Measurements from ENCODE around the gene ABCG1.

ABCG1 gene

DNA sequence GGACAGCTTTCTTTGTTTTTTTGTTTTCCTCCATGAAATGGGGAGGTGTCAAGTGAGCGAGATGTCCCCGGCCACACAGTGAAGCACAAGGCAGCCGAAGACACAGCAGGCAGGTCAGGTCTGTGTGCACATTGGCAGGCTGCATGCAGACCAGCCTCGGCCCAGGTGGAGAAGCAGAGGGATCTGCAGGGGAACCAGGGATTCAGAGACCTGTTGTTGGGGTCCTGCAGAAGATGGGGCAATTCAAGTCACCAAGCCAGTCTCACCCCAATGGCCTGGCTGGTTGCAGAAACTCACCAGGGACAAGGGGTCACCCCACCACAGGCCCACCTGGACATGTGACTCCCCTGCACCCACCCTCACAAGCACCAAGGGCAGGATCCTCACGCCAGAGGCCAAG, 4.0 kb upstream of the ABCG1 start:
- DNase-seq, result no peak

DNA sequence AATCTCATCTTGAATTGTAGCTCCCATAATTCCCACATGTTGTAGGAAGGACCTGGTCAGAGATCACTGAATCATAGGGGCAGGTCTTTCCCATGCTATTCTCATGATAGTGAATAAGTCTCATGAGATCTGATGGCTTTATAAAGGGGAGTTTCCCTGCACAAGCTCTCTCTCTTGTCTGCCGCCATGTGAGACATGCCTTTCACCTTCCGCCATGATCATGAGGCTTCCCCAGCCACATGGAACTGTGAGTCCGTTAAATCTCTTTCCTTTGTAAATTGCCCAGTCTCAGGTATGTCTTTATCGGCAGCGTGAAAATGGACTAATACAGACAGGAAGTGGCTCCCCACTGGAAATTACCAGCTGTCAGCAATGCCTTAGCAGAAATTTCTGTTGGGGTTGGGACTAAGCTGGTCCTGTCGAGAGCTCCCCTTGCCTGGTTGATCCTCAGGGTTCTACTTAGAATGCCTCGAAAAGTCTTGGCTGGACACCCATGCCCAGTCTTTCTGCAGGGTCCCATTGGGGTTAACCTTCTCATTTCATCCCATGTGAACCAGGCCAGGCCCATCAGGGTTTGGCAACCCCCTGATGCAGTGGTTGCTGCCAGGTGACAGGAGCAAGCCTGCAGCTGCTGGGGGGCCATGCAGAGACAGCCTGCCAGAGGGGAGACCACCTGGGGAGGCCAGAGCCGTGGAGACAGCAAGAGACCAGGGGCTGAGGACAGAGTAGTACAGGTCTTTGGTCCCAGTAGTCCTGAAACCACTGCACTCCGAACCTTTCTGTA, 2.8 kb upstream of the ABCG1 start:
- no peak for DNase-seq

- no peak for DNase-seq
Observed at GRCh38 chr21:42216726-42217572, 2.0 kb upstream of the ABCG1 start.

GRCh38 chr21:42219606-42220137, 732 bp downstream of the ABCG1 start:
- DNase-seq, result no peak

DNA sequence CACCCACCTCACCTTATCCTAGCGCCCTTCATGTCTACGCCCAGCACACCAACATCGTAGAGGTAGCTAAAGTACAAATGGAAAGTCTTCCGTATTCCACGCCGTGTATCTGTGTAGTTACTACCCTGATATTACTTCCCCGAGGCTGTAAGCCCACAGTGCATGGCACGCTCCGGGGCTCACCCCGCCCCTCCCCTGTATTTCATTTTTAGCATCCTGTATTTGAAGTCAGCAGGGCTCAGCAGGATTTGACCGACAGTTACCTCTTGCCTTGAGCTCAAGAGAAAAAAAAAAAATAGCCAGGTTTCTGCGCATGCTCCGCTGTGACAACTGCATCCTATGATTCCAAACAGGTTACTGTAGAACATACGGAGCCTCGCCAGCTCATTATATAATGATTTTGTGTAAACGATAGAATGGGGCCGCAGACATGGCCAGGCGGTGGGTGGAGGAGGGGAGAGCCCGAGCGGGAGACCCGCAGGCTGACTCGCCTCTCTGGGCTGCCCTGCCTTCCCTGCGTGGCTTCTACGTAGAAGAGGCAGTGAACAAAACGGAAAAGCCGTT, 1.3 kb downstream of the ABCG1 start:
- DNase-seq, result peak; percentile 66

DNA sequence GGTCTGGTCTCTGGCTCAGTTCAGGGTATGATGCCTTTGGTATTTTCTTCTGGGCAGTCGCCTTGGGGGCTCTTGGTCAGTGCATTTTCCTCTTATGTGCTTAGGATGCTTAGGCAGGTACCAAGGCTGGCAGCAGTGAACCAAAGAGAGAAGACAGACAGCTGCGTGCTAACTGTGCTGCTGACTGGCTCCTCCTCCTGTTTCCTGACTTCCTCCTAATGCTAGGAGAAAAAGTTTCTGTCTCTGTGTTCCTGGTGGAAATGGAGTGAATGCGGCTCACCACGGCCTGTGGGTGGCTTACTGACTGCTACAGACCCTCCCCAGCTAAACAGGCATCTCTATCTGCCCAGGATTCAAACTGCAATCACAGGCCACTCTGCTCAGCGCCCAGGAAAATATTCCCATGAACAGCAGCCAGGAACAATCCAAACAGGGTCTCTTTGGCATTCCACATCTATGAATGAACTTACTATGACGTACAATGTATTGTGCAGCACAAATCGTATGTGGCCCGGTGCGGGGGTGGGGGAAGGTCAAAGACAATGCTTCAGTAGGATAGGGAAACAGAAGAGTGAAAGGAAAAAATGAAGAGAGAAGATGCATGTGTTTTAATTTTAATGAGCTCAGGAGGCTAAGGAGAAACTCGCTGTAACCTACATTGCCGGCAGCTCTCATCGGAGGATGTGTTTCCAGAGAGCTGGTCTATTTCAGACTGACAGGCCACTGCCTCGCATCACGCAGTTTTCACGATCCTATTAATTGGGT, 2.8 kb downstream of the ABCG1 start:
- no peak for DNase-seq

- DNase-seq, result no peak
Observed at GRCh38 chr21:42222386-42222785, 3.4 kb downstream of the ABCG1 start.

GRCh38 chr21:42222821-42223390, 4.0 kb downstream of the ABCG1 start:
- no peak for DNase-seq

DNA sequence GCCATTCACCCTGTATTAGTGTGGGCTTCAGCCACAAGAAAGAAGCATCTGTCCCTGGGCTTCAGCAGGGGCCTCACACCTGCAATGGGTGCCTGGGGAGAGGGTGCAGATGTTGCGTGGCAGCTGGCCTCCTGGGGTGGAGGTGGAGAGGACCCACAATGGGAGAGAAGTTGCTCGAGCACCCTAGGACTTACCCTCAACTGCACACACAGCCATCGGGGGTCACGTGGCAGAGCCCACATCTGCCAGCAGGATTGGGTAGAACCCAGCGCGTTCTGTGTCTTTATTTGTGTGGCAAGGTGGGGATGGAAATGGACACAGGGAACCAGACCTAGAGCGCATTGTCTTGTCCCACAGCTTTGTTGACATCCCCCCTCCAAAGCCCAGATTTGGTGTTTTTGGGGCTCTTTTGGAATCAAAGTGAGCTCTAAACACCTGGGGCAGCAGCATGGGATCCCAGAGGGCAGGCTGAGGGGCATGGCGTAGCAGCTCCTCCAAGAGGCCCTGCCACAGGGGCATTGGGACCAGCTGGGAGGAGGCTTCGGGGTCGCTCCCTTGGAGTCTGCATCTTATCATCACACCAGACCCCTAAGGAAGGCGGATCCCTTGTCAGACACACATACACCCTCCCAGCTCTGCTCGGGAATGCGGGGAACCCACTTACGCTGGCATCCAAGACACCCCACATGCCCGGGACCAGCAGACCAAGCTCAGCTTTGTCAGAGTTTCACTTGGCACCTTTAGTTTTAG, 5.1 kb downstream of the ABCG1 start:
- no peak for DNase-seq

GRCh38 chr21:42225042-42225441, 6.1 kb downstream of the ABCG1 start:
- DNase-seq, result no peak

DNA sequence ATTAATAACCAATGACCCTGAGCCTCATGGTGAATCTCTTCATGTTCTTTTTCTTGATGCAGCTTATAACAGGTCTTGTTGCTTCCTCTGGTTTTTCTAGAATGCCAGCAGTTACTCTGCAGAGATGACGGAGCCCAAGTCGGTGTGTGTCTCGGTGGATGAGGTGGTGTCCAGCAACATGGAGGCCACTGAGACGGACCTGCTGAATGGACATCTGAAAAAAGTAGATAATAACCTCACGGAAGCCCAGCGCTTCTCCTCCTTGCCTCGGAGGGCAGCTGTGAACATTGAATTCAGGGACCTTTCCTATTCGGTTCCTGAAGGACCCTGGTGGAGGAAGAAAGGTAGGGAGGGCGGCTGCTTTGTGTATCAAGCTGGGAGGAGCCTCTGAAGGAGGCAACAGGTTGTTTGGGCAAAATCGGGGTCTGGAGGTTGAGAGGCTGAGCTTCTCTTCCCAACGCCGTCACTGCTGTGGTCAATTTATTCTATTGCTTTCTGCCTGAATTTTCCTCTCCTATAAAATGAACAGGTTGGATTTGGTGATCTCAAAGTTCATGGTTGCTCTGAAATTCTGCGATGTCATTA, 6.7 kb downstream of the ABCG1 start:
- DNase-seq, result no peak

GRCh38 chr21:42226626-42227025, 7.7 kb downstream of the ABCG1 start:
- DNase-seq, result no peak

- peak; percentile 20 for DNase-seq
Observed at GRCh38 chr21:42227909-42228708, 9.2 kb downstream of the ABCG1 start.

GRCh38 chr21:42228709-42229220, 9.8 kb downstream of the ABCG1 start:
- no peak for DNase-seq

DNA sequence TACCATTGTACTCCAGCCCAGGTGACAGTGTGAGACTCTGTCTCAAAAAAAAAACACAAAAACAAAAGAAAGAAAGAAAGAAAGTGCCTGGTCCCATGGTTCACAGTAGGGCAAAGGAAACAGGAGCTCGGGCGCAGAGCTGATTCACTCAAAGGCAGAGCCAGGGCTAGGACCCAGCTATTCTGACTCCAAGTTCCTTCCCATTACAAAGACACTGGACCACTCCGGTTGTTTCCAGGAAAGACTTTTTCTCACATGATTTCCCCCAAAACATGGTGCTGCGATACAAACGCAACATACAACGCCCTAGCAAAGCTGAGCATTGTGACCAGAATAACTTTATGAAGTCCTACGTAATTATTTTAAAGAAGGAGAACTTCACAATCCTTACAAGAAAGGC, 10.7 kb downstream of the ABCG1 start:
- DNase-seq, result no peak

GRCh38 chr21:42230178-42230577, 11.2 kb downstream of the ABCG1 start:
- DNase-seq, result no peak

- no peak for DNase-seq
Observed at GRCh38 chr21:42230636-42231035, 11.7 kb downstream of the ABCG1 start.

- DNase-seq, result no peak
Observed at GRCh38 chr21:42231756-42232155, 12.8 kb downstream of the ABCG1 start.

GRCh38 chr21:42232176-42232825, 13.4 kb downstream of the ABCG1 start:
- DNase-seq, result no peak

Data from COR-L47 (cell line).